Left ventricle myocardium inferior (tissue), 1 donor: ENCODE measurements around the gene ZNF669. TPM values are rescaled to one million over a fixed set of nuclear protein-coding genes. Genes with fewer than 3 reads are reported as not detected.

Source experiments
- DNase-seq: peaks from one replicate; pipeline ENCODE4 v3.0.0-alpha.2; 2020
- H3K27ac ChIP-seq: fragments of 200-600 bp; replicated peaks from 2 replicates; pipeline ENCODE4 v1.8.0; 2021
- H3K27me3 ChIP-seq: fragments of 200-600 bp; 2 replicates; pipeline ENCODE4 v1.8.0; 2021; ENCODE audit warnings: low read depth
- H3K36me3 ChIP-seq: fragments of 200-600 bp; 2 replicates; pipeline ENCODE4 v1.8.0; 2021
- H3K4me1 ChIP-seq: fragments of 200-600 bp; 2 replicates; pipeline ENCODE4 v1.8.0; 2021
- H3K4me3 ChIP-seq: fragments of 200-600 bp; 2 replicates; pipeline ENCODE4 v1.8.0; 2021; ENCODE audit warnings: mild to moderate bottlenecking, moderate library complexity
- H3K9me3 ChIP-seq: fragments of 200-600 bp; replicated peaks from 2 replicates; pipeline ENCODE4 v1.8.0; 2021
- intact Hi-C: fragments of 100-400 bp; cut with micrococcal nuclease; formaldehyde crosslinking; loops from one replicate; pipeline ENCODE4 v1.11.0; 2022
- total RNA-seq: library from RNA; stranded (reverse); fragmentation: NEBNext Ultra II Directional; extraction: Animal tissue kit (Norgen Biotek cat#: 25700); gene quantifications from one replicate; pipeline ENCODE4 v1.2.1, GENCODE V29; 2021
- TF ChIP-seq, protein P1 (sequence below): fragments of 200-600 bp; IDR thresholded peaks from 2 replicates; pipeline ENCODE4 v1.8.0; 2021; ENCODE audit warnings: antibody characterized with exemption, mild to moderate bottlenecking, borderline replicate concordance
- donor health status: DM: no; HTN: yes; CAD: no; lungs with severe emphysema.

The ZNF669 gene
- total RNA-seq, 1 donor from 2014 or later: 3.2 TPM

GRCh38 chr1:247096958-247097357 lies 7.2 kb downstream of the ZNF669 start:
- peaks cover 52% of the 10 kb centered on the region for H3K36me3 ChIP-seq
- H3K9me3 ChIP-seq: peaks cover 84% of the 10 kb centered on the region
- DNase-seq: no peak
- no peaks in the 10 kb centered on the region for H3K4me1 ChIP-seq
- no peak overlapping the region for H3K27ac ChIP-seq
- no peaks in the 10 kb centered on the region for H3K27me3 ChIP-seq
- intact Hi-C loops: no loop called here
- no peak overlapping the region for H3K4me3 ChIP-seq
- TF ChIP-seq, protein P1, sequence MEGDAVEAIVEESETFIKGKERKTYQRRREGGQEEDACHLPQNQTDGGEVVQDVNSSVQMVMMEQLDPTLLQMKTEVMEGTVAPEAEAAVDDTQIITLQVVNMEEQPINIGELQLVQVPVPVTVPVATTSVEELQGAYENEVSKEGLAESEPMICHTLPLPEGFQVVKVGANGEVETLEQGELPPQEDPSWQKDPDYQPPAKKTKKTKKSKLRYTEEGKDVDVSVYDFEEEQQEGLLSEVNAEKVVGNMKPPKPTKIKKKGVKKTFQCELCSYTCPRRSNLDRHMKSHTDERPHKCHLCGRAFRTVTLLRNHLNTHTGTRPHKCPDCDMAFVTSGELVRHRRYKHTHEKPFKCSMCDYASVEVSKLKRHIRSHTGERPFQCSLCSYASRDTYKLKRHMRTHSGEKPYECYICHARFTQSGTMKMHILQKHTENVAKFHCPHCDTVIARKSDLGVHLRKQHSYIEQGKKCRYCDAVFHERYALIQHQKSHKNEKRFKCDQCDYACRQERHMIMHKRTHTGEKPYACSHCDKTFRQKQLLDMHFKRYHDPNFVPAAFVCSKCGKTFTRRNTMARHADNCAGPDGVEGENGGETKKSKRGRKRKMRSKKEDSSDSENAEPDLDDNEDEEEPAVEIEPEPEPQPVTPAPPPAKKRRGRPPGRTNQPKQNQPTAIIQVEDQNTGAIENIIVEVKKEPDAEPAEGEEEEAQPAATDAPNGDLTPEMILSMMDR: no peak

GRCh38 chr1:247096544-247096943 lies 7.6 kb downstream of the ZNF669 start:
- no peaks in the 10 kb centered on the region for H3K4me1 ChIP-seq
- H3K36me3 ChIP-seq: peaks cover 48% of the 10 kb centered on the region
- no peak overlapping the region for H3K27ac ChIP-seq
- H3K9me3 ChIP-seq: peaks cover 80% of the 10 kb centered on the region
- H3K27me3 ChIP-seq: no peaks in the 10 kb centered on the region
- H3K4me3 ChIP-seq: no peak overlapping the region
- TF ChIP-seq, protein P1: no peak
- intact Hi-C loops: no loop called here
- DNase-seq: no peak

DNA sequence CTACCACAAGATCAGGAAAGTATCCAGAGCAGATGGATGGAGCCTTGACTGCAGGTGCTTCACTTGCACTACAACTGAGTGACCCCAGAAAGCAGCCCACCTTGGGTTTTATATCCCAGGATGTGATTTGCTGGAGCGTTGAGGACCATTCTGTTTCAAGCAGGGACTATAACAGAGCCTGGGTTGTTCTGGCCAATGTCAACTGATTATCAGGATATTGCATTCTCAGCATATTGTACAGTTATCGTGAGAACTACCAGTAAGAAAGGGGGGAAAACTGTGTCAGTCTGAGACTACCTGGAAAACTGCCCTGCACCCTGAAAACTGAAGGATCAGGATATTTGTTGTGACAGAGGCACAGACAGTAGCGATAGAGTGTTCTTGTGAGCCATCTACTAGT lies 8.0 kb downstream of the ZNF669 start:
- H3K4me1 ChIP-seq: no peaks in the 10 kb centered on the region
- H3K4me3 ChIP-seq: no peak overlapping the region
- intact Hi-C loops: no loop called here
- H3K9me3 ChIP-seq: peaks cover 75% of the 10 kb centered on the region
- peaks cover 43% of the 10 kb centered on the region for H3K36me3 ChIP-seq
- no peak overlapping the region for H3K27ac ChIP-seq
- TF ChIP-seq, protein P1: no peak
- DNase-seq: no peak
- no peaks in the 10 kb centered on the region for H3K27me3 ChIP-seq

DNA sequence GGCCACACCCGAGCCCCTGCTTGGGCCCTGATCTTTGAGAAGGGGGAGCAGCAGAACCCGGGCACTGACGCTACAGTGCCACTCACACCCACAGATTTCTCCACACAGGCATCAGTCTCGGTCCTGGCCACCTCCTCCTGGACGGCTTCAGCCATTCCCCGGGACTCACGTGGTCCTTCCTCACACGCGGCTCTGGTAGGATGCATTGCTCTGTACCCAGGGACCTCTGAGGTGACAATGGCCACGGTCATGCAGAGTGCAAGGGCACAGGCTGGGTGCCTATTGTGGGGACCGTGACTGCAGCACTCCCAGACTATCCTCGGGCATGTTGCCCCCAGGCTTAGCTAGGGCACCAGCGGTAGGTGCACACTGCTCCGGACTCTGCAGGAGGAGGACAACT lies 13.7 kb downstream of the ZNF669 start:
- intact Hi-C loops: no loop called here

GRCh38 chr1:247089616-247090375 lies 14.4 kb downstream of the ZNF669 start:
- no peak overlapping the region for H3K27ac ChIP-seq
- no peaks in the 10 kb centered on the region for H3K27me3 ChIP-seq
- no peaks in the 10 kb centered on the region for H3K4me1 ChIP-seq
- TF ChIP-seq, protein P1: no peak
- no peak overlapping the region for H3K4me3 ChIP-seq
- H3K9me3 ChIP-seq: peaks cover 15% of the 10 kb centered on the region
- DNase-seq: no peak
- intact Hi-C loops: no loop called here
- no peaks in the 10 kb centered on the region for H3K36me3 ChIP-seq

More for the DNA sequence above, 13.7 kb downstream of the ZNF669 start:
- Histone ChIP-seq H3K4me3 (no peak overlapping the region), H3K9me3 (peaks cover 22% of the 10 kb centered on the region), H3K27ac (no peak overlapping the region), H3K4me1 (no peaks in the 10 kb centered on the region), H3K36me3 (no peaks in the 10 kb centered on the region), H3K27me3 (no peaks in the 10 kb centered on the region)
- no peak for DNase-seq
- TF ChIP-seq, protein P1: no peak
